ENCODE data around the gene ZNF599.

ZNF599 gene

DNA sequence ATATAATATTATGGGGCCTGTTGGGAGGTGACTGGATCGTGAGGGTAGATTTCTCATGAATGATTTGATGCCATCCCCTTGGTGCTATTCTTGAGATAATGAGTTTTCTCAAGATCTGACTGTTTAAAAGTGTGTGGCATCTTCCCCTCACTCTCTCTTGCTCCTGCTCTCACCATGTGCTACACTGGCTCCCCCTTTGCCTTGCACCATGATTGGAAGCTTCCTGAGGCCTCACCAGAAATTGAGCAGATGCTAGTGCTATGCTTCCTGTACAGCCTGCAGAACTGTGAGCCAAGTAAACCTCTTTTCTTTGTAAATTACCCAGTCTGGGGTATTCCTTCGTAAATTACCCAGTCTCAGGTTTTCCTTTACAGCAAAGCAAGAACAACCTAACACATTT, 1.8 kb upstream of the ZNF599 start:
- no peak for DNase-seq (ENCODE audit: insufficient read length, low spot score)
- TF ChIP-seq, protein P1, sequence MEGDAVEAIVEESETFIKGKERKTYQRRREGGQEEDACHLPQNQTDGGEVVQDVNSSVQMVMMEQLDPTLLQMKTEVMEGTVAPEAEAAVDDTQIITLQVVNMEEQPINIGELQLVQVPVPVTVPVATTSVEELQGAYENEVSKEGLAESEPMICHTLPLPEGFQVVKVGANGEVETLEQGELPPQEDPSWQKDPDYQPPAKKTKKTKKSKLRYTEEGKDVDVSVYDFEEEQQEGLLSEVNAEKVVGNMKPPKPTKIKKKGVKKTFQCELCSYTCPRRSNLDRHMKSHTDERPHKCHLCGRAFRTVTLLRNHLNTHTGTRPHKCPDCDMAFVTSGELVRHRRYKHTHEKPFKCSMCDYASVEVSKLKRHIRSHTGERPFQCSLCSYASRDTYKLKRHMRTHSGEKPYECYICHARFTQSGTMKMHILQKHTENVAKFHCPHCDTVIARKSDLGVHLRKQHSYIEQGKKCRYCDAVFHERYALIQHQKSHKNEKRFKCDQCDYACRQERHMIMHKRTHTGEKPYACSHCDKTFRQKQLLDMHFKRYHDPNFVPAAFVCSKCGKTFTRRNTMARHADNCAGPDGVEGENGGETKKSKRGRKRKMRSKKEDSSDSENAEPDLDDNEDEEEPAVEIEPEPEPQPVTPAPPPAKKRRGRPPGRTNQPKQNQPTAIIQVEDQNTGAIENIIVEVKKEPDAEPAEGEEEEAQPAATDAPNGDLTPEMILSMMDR (IDR thresholded peaks at IDR 0.05; ENCODE audit: insufficient read depth, missing control alignments), result no peak
- FAIRE-seq, result no peak

DNA sequence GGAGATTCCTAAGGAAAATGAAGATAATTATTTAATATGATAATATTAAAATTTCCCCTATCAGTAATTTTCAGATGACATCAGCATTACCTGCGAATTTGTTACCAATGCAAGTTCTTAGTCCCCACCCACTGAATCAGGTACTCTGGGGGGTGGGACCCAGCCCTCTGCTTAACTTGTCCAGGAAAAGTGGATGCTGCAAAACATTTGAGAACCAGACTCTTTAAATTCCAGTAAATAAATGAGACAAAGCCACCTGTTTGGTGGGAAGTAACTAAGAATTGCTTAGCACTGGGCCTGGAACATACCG, 495 bp upstream of the ZNF599 start:
- FAIRE-seq (no peak), DNase-seq (ENCODE audit: insufficient read length, low spot score) (no peak)
- TF ChIP-seq, protein P1 (IDR thresholded peaks at IDR 0.05; ENCODE audit: insufficient read depth, missing control alignments), result no peak

DNA sequence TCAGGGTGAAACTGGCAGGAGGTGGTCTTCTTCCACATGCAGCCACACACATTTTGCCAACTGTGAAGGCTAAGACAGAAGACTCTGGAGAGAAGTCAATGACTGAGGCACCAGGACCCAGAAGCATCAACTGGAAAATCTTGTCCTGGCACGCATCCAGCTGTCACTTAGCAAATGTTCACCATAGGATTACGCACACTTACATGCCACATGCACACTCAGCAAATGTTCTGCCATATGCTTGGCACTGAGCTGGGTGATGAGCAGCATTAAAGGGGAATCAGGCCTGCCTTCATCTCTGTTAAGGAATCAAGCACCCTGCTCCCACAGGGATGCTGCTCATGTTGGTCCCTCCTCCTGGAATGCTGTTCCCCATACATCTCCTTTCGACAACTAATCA, 5.1 kb downstream of the ZNF599 start:
- no peak for FAIRE-seq
- DNase-seq (ENCODE audit: insufficient read length, low spot score), result no peak
- TF ChIP-seq, protein P1 (IDR thresholded peaks at IDR 0.05; ENCODE audit: insufficient read depth, missing control alignments), result no peak

DNA sequence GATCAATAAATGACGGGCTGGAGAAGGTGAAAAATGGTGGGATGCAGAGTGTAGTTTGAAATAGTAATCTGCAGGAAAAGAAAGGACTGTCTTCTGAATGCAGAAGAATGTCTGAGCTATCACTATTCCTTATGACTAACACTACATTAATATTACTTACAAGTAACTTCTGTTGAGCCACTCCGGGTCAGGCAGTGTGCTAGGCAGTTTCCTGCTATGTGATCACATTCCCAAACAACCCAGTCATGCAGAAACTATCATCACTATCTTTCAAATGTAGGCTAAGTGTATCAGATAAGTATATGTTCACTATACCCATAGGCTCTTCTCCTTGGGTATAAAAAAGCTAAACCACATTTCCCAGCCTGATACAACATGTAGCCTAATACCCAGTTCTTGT, 6.6 kb downstream of the ZNF599 start:
- TF ChIP-seq, protein P1 (IDR thresholded peaks at IDR 0.05; ENCODE audit: insufficient read depth, missing control alignments), result no peak
- FAIRE-seq (no peak), DNase-seq (ENCODE audit: insufficient read length, low spot score) (no peak)

DNA sequence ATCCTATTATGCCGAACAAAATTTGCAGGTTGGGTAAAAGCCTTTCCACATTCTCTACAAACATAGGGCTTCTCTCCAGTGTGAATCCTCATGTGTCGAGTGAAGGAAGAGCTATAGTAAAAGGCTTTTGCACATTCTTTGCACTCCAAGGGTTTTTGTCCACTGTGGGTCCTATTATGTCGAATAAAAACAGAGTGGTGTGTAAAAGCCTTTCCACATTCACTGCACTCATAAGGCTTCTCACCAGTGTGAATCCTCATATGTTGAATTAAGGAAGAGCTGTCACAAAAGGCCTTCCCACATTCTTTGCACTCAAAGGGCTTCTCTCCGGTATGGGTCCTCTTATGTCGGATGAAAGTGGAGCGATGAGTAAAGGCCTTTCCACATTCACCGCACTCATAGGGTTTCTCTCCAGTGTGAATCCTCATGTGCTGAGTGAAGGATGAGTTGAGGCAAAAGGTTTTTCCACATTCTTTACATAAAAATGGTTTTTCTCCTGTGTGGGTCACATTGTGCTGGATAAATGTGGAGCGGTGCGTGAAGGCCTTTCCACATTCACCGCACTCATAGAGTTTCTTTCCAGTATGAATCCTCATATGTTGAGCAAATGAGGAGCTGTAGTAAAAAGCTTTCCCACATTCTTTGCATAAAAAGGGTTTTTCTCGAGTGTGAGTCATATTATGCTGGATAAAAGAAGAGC, 13.6 kb downstream of the ZNF599 start:
- FAIRE-seq (no peak), DNase-seq (ENCODE audit: insufficient read length, low spot score) (no peak)
- TF ChIP-seq, protein P1 (IDR thresholded peaks at IDR 0.05; ENCODE audit: insufficient read depth, missing control alignments), result no peak

DNA sequence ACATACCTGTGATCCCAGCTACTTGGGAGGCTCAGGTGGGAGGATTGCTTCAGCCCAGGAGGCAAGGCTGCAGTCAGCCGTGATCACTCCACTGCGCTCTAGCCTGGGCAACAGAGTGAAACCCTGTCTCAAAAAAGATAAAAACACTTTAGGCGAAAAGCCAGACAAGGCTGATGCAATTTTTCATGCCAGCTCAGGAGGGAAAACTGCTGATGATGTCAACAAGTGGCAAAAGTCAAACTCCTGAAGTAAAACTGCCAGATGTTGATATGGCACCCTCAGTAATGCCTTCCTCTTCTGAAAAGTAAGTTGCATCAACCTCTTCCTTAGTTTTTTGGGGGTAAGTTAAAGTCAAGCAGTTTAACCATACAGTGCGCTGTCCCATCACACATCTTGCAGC, 15.6 kb downstream of the ZNF599 start:
- TF ChIP-seq, protein P1 (IDR thresholded peaks at IDR 0.05; ENCODE audit: insufficient read depth, missing control alignments), result no peak
- no peak for FAIRE-seq
- no peak for DNase-seq (ENCODE audit: insufficient read length, low spot score)

DNA sequence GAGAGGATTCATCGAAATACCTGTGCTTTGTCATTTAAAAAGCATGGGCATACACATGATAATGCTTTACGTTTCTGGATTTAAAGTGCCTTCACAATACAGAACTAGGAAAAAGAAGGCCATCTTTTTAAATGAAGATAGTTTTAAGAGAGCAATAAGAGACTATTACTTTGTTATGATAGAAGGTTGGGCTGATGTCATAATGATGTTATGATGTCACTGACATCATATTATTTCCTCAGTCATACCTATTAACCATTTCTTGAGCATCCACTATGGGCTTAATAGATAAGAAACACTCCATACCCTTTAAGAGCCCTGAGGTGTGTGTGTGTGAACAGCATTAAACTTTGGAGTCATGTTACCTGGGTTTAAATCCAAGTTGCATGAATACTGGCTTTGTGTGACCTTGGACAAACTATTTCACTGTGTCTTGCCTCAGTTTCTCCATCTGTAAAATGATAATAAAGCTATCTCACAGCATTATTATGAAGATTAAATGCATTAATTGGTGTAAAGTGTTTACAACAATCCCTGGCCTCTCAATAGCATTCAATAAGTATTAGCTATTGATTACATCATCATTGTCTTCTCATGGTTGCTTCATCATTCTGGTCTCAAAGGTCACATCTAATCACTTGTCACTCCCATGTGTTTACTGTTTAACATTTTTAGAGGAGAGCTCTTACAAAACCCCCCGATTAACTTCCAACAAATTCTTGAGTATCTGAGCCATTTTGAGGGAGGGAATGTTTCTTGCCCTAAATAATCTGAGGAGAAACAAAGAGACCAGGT, 27.9 kb downstream of the ZNF599 start:
- no peak for FAIRE-seq
- DNase-seq (ENCODE audit: insufficient read length, low spot score), result no peak
- TF ChIP-seq, protein P1 (IDR thresholded peaks at IDR 0.05; ENCODE audit: insufficient read depth, missing control alignments), result no peak
